Cardiac fibroblast (primary cell): ENCODE measurements around the gene TMEM183A.

ENCODE experiments used
- DNase-seq, 2 donors: peaks; one replicate each; pipeline versions ENCODE4 v3.0.0 to v3.0.0-alpha.2; 2010; ENCODE audit warnings: low read depth in 2 of 2
- H3K4me3 ChIP-seq, 2 donors: replicated peaks in 1 of 2; 1 replicate in 1 of 2; 2 replicates in 1 of 2; pipeline ENCODE4 v1.5.1; 2011; ENCODE audit warnings: low read depth in 2 of 2, low read length in 2 of 2, mild to moderate bottlenecking in 2 of 2, moderate library complexity in 1 of 2
- CTCF ChIP-seq: IDR thresholded peaks from one replicate; pipeline ENCODE4 v1.5.1; 2011; ENCODE audit warnings: low read depth, mild to moderate bottlenecking, low read length, inconsistent platforms

TMEM183A gene

GRCh38 chr1:202987922-202988583, 19.1 kb upstream of the TMEM183A start:
- no peak for DNase-seq
- H3K4me3 ChIP-seq: no peak overlapping the region
- TF ChIP-seq CTCF: no peak

- H3K4me3 ChIP-seq: no peak overlapping the region
- no peak for DNase-seq
- no peak for TF ChIP-seq CTCF
Measured at GRCh38 chr1:202989879-202990278, 17.3 kb upstream of the TMEM183A start.

- no peak overlapping the region for H3K4me3 ChIP-seq
- DNase-seq: no peak
- TF ChIP-seq CTCF: no peak
Measured at GRCh38 chr1:202991112-202991511, 16.1 kb upstream of the TMEM183A start.

GRCh38 chr1:202994756-202995155, 12.4 kb upstream of the TMEM183A start:
- no peak for TF ChIP-seq CTCF
- DNase-seq: no peak
- H3K4me3 ChIP-seq: no peak overlapping the region

GRCh38 chr1:202998836-202999750, 8.1 kb upstream of the TMEM183A start:
- peak; percentile 74 for TF ChIP-seq CTCF
- DNase-seq: peak; percentile 69 to 72
- H3K4me3 ChIP-seq: no peak overlapping the region

GRCh38 chr1:203000217-203000944, 6.8 kb upstream of the TMEM183A start:
- no peak overlapping the region for H3K4me3 ChIP-seq
- DNase-seq: no peak
- no peak for TF ChIP-seq CTCF
